AG04450 (cell line): ENCODE data around the gene NIBAN1. TPM values are rescaled to one million over a fixed set of nuclear protein-coding genes. Genes with fewer than 3 reads are reported as not detected.

Source experiments
- CTCF ChIA-PET: fragments of 300-600, 350-600 bp; formaldehyde crosslinking; extraction: SDS; loops from one replicate; lab custom pipeline; 2022; ENCODE audit warnings: antibody characterized with exemption, inconsistent platforms; lab: Charles Lee
- POLR2A ChIA-PET: fragments of 350-600 bp; formaldehyde crosslinking; extraction: SDS; loops from one replicate; lab custom pipeline; 2021; ENCODE audit warnings: antibody characterized with exemption, inconsistent platforms; lab: Yijun Ruan, JAX
- DNase-seq: peaks from one replicate; pipeline ENCODE4 v3.0.0-alpha.2; 2011; ENCODE audit warnings: low read depth, low spot score
- H3K27ac ChIP-seq: one replicate; pipeline ENCODE4 v1.5.1; 2012; ENCODE audit warnings: low read depth, low read length, control low read depth
- H3K27me3 ChIP-seq: one replicate; pipeline ENCODE4 v1.6.0; 2012; ENCODE audit warnings: low read length; ENCODE audit not compliant: control insufficient read depth, insufficient read depth
- H3K4me3 ChIP-seq: 2 replicates; pipeline ENCODE4 v1.5.1; 2011; ENCODE audit warnings: mild to moderate bottlenecking, low read depth, low read length, control low read depth
- H3K9me3 ChIP-seq: 2 replicates; pipeline ENCODE4 v1.5.1; 2012; ENCODE audit warnings: low read length; ENCODE audit not compliant: control insufficient read depth, insufficient read depth
- polyA plus RNA-seq: library from polyadenylated mRNA; depleted of rRNA; stranded (reverse); fragments of >200 nt; gene quantifications from 2 replicates; pipeline ENCODE4 v1.2.3, GENCODE V29; 2011
- TF ChIP-seq, protein P1 (sequence below): IDR thresholded peaks from 2 replicates; pipeline ENCODE4 v1.5.1; 2011; ENCODE audit warnings: low read depth, low read length, control low read depth, inconsistent platforms

The NIBAN1 gene
- polyA plus RNA-seq, 1 experiment, result 32.9 TPM

DNA sequence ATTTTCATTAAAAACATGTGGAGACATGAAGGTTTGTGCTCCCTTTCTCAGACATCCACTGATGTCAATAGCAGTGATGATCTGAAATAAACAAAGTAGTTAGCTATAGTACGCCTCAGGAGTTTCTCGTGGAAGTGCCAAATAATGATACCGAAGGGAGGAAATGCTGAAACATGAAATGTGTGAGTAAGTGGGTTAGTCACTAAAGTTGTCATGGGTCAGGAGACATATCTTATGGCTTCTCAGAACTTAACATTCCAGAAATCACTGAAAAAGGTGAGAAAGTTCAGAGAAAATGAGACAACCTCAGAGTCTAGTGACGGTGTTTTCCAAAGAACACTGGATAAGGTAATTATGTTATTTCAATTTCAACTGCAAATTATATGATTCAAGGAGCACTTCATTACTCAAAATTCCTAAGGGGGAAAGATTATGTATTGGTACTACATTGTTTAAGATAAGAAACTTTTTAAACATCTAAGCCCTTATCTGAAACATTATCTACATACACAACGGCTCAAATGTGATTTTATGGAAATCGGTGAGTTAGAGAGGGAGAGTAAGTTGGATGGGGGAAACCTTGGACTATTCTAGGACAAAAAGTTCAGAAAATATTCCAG, 20.6 kb downstream of the NIBAN1 start:
- TF ChIP-seq, protein P1, sequence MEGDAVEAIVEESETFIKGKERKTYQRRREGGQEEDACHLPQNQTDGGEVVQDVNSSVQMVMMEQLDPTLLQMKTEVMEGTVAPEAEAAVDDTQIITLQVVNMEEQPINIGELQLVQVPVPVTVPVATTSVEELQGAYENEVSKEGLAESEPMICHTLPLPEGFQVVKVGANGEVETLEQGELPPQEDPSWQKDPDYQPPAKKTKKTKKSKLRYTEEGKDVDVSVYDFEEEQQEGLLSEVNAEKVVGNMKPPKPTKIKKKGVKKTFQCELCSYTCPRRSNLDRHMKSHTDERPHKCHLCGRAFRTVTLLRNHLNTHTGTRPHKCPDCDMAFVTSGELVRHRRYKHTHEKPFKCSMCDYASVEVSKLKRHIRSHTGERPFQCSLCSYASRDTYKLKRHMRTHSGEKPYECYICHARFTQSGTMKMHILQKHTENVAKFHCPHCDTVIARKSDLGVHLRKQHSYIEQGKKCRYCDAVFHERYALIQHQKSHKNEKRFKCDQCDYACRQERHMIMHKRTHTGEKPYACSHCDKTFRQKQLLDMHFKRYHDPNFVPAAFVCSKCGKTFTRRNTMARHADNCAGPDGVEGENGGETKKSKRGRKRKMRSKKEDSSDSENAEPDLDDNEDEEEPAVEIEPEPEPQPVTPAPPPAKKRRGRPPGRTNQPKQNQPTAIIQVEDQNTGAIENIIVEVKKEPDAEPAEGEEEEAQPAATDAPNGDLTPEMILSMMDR, result no peak
- ChIA-PET POLR2A (no interaction called here), CTCF (interaction anchor here (0.9 kb wide), 2 partner anchors 29 to 149 kb away, joined by 4 to 9 read pairs; no protein-coding TSS in a partner anchor)
- Histone ChIP-seq H3K27ac (no peak overlapping the region), H3K9me3 (no peaks in the 10 kb centered on the region), H3K4me3 (no peak overlapping the region), H3K27me3 (no peaks in the 10 kb centered on the region)
- DNase-seq, result no peak

DNA sequence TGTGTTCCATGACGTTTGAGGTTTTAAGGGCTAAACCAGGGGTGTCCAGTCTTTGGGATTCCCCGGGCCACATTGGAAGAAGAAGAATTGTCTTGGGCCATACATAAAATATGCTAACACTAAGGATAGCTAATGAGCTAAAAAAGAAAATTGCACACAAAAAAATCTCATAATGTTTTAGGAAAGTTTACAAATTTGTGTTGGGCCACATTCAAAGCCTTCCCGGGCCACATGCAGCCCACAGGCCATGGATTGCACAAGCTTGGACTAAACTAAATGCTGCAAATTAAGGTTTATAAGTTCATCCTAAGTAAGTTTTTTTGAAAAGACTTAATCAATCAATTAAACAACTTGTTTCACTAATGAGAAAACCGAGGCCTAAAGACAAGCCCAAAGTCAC, 21.9 kb downstream of the NIBAN1 start:
- ChIA-PET CTCF (no interaction called here), POLR2A (no interaction called here)
- Histone ChIP-seq H3K27me3 (no peaks in the 10 kb centered on the region), H3K9me3 (no peaks in the 10 kb centered on the region), H3K4me3 (no peak overlapping the region), H3K27ac (no peak overlapping the region)
- DNase-seq, result no peak
- TF ChIP-seq, protein P1, result no peak

DNA sequence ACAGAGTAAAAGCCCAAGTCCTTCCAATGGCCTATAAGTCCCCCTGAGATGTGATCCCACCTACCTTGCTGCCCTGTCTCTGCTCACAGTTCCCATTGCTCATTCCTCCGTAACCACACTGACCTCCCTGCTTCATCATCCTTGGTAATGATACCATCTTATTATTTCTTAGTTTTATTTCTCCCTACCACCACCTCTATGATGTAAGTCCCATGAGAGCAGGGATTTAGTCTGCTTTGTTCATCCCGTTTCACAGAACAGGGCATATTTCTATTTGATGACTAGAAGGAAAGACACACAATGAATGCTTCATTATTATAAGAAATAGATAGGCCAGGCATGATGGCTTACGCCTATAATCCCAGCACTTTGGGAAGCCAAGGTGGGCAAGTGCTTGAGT, 22.5 kb downstream of the NIBAN1 start:
- H3K27ac ChIP-seq, result no peak overlapping the region
- H3K27me3 ChIP-seq, result no peaks in the 10 kb centered on the region
- ChIA-PET CTCF (no interaction called here), POLR2A (no interaction called here)
- TF ChIP-seq, protein P1, result no peak
- H3K9me3 ChIP-seq, result no peaks in the 10 kb centered on the region
- no peak overlapping the region for H3K4me3 ChIP-seq
- no peak for DNase-seq

DNA sequence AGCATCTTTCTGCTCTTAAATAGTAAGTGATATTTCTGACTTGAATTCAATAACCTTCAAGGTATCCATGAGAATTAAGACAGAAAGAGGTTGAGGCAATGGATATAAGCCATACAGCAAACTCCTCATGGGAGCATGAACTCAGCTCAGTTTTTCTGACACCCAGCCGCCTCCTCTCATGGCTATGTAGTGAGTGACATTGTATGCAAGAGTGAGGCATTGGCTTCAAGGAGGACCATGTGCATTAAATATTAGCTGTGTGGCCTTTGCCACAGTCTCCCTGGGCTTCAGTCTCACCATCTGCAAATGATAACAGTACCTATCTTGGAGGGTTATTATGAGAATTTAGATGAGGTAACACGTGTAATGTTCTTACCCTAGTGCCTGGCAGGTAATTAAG, 23.4 kb downstream of the NIBAN1 start:
- no peaks in the 10 kb centered on the region for H3K27me3 ChIP-seq
- TF ChIP-seq, protein P1, result no peak
- H3K9me3 ChIP-seq, result no peaks in the 10 kb centered on the region
- ChIA-PET POLR2A (no interaction called here), CTCF (interaction anchor here (0.7 kb wide), 1 partner anchor 219 kb away, joined by 3 read pairs; no protein-coding TSS in a partner anchor)
- H3K4me3 ChIP-seq, result no peak overlapping the region
- no peak for DNase-seq
- H3K27ac ChIP-seq, result no peak overlapping the region

DNA sequence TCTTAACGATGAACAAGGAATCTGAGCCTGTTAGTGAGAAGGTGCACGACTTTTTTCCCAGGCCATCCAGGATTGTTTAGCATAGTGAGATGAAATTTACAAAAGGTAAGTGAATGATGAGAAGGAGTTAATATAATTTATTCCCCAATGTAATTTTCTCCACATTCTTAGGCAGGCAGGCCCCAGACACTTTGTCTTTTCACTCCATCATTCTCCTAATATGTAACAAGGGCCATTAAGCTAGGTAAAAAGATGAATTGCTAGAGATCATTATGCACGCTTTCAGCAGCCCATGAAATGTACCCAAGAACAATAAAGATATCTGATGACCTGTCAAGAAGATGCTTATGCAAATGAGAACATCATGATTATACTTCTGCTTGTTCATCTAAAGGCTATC, 24.1 kb downstream of the NIBAN1 start:
- ChIA-PET POLR2A (no interaction called here), CTCF (interaction anchor here (0.7 kb wide), 1 partner anchor 220 kb away, joined by 3 read pairs; no protein-coding TSS in a partner anchor)
- TF ChIP-seq, protein P1, result no peak
- H3K27ac ChIP-seq, result no peak overlapping the region
- no peaks in the 10 kb centered on the region for H3K27me3 ChIP-seq
- H3K9me3 ChIP-seq, result no peaks in the 10 kb centered on the region
- no peak for DNase-seq
- H3K4me3 ChIP-seq, result no peak overlapping the region
